WTC11 (cell line): ENCODE measurements around the gene ICAM1. TPM values are rescaled to one million over a fixed set of nuclear protein-coding genes. Genes with fewer than 3 reads are reported as not detected.

Experiments
- ATAC-seq: fragments of 200-7000 bp; cut with Tn5 transposase; 2 replicates; pipeline ENCODE4 v1.10.0; 2021; ENCODE audit warnings: mild to moderate bottlenecking, moderate library complexity
- Bru-seq: library from RNA; stranded (reverse); fragments of 400-500 nt; gene quantifications from one replicate; lab custom pipeline; 2021; lab: Mats Ljungman, UMichigan
- CTCF ChIA-PET: fragments of 300-600 bp; sonication (Branson Sonifier 250); formaldehyde crosslinking; loops from one replicate; lab custom pipeline; 2021; ENCODE audit warnings: antibody characterized with exemption; lab: Charles Lee
- POLR2A ChIA-PET: fragments of 350-600 bp; sonication (Branson Sonifier 250); formaldehyde crosslinking; loops from one replicate; lab custom pipeline; 2021; ENCODE audit warnings: antibody characterized with exemption; lab: Charles Lee
- DNase-seq: peaks from one replicate; pipeline ENCODE4 v3.0.0; 2021; ENCODE audit warnings: low spot score
- H3K27ac Mint-ChIP-seq: 2 replicates; pipeline ENCODE4 v1.8.0; 2021; ENCODE audit warnings: mixed read lengths
- H3K27me3 Mint-ChIP-seq: 2 replicates; pipeline ENCODE4 v1.8.0; 2021; ENCODE audit warnings: low read depth, mild to moderate bottlenecking, moderate library complexity, mixed read lengths
- H3K36me3 Mint-ChIP-seq: 2 replicates; pipeline ENCODE4 v1.8.0; 2021; ENCODE audit warnings: mixed read lengths
- H3K4me1 Mint-ChIP-seq: 2 replicates; pipeline ENCODE4 v1.8.0; 2022; ENCODE audit warnings: mixed read lengths
- H3K4me3 Mint-ChIP-seq: 2 replicates; pipeline ENCODE4 v1.8.0; 2021; ENCODE audit warnings: mild to moderate bottlenecking, moderate library complexity, mixed read lengths
- H3K9me3 Mint-ChIP-seq: 2 replicates; pipeline ENCODE4 v1.8.0; 2021; ENCODE audit warnings: mixed read lengths
- ATF2 ChIP-seq: sonication (generic); formaldehyde crosslinking; IDR thresholded peaks from 2 replicates; pipeline ENCODE4 v1.8.1; 2022; ENCODE audit warnings: low read depth, missing genetic modification reagents, borderline replicate concordance
- ATF3 ChIP-seq: sonication (generic); formaldehyde crosslinking; conservative IDR thresholded peaks from 2 replicates; pipeline ENCODE4 v1.8.1; 2022; ENCODE audit warnings: mild to moderate bottlenecking, missing genetic modification reagents
- CDX4 ChIP-seq: fragments of 250-450 bp; sonication (Bioruptor Pico); IDR thresholded peaks from 2 replicates; pipeline ENCODE4 v1.9.0; 2021; ENCODE audit warnings: moderate library complexity, mild to moderate bottlenecking, inconsistent platforms, borderline replicate concordance
- CREM ChIP-seq: sonication (generic); formaldehyde crosslinking; IDR thresholded peaks from 2 replicates; pipeline ENCODE4 v1.8.1; 2022; ENCODE audit warnings: mild to moderate bottlenecking, missing genetic modification reagents, moderate library complexity
- ESRRA ChIP-seq: sonication (generic); formaldehyde crosslinking; IDR thresholded peaks from 2 replicates; pipeline ENCODE4 v1.8.1; 2022; ENCODE audit warnings: mild to moderate bottlenecking, missing genetic modification reagents, borderline replicate concordance
- IRF1 ChIP-seq: sonication (generic); formaldehyde crosslinking; IDR thresholded peaks from 2 replicates; pipeline ENCODE4 v1.8.0; 2023; ENCODE audit warnings: missing genetic modification reagents
- MAX ChIP-seq: sonication (generic); formaldehyde crosslinking; IDR thresholded peaks from 2 replicates; pipeline ENCODE4 v1.8.0; 2022; ENCODE audit warnings: mild to moderate bottlenecking, missing genetic modification reagents
- PRDM15 ChIP-seq: sonication (generic); formaldehyde crosslinking; IDR thresholded peaks from 2 replicates; pipeline ENCODE4 v1.8.0; 2022; ENCODE audit warnings: missing genetic modification reagents
- ZNF138 ChIP-seq: sonication (generic); formaldehyde crosslinking; conservative IDR thresholded peaks from 2 replicates; pipeline ENCODE4 v1.8.1; 2022; ENCODE audit warnings: mild to moderate bottlenecking, moderate library complexity, missing genetic modification reagents
- ZNF232 ChIP-seq: sonication (generic); formaldehyde crosslinking; IDR thresholded peaks from 2 replicates; pipeline ENCODE4 v1.8.0; 2022; ENCODE audit warnings: mild to moderate bottlenecking, missing genetic modification reagents
- ZNF263 ChIP-seq: sonication (generic); formaldehyde crosslinking; IDR thresholded peaks from 2 replicates; pipeline ENCODE4 v1.8.1; 2022; ENCODE audit warnings: low read depth, mild to moderate bottlenecking, moderate library complexity, missing genetic modification reagents
- ZNF281 ChIP-seq: sonication (generic); formaldehyde crosslinking; IDR thresholded peaks from 2 replicates; pipeline ENCODE4 v1.8.0; 2023; ENCODE audit warnings: mild to moderate bottlenecking, missing genetic modification reagents
- ZNF317 ChIP-seq: sonication (generic); formaldehyde crosslinking; IDR thresholded peaks from 2 replicates; pipeline ENCODE4 v1.8.1; 2023; ENCODE audit warnings: low read depth, mild to moderate bottlenecking, moderate library complexity, missing genetic modification reagents, borderline replicate concordance
- ZNF416 ChIP-seq: fragments of 250-450 bp; sonication (Bioruptor Pico); IDR thresholded peaks from 2 replicates; pipeline ENCODE4 v1.9.0; 2021; ENCODE audit warnings: mild to moderate bottlenecking, inconsistent platforms
- ZNF425 ChIP-seq: fragments of 250-450 bp; sonication (Bioruptor Pico); conservative IDR thresholded peaks from 2 replicates; pipeline ENCODE4 v1.9.0; 2021; ENCODE audit warnings: mild to moderate bottlenecking
- ZNF512 ChIP-seq: sonication (generic); formaldehyde crosslinking; IDR thresholded peaks from 2 replicates; pipeline ENCODE4 v1.8.1; 2022; ENCODE audit warnings: missing genetic modification reagents, borderline replicate concordance
- ZNF671 ChIP-seq: fragments of 250-450 bp; sonication (Bioruptor Pico); IDR thresholded peaks from 2 replicates; pipeline ENCODE4 v1.8.0; 2021; ENCODE audit warnings: mild to moderate bottlenecking
- long read RNA-seq, 3 experiments: library from RNA in 1 of 3; library from capped mRNA in 1 of 3; library from polyadenylated mRNA in 1 of 3; unstranded in 2 of 3; stranded (forward) in 1 of 3; transcript quantifications; one replicate each; pipeline ENCODE4 v2.0.0, GENCODE V29; 2021
- total RNA-seq: library from RNA; stranded (reverse); gene quantifications from 3 replicates; pipeline ENCODE4 v1.2.3, GENCODE V29; 2021

The ICAM1 gene
- total RNA-seq (3.8 to 5.4 TPM (median 4.8 TPM) in 3 replicates), Bru-seq, nascent RNA (percentile 36 among the genes with signal in this experiment)
- long read RNA-seq, experiment 1, transcript ICAM1-201 (7 exons, 3,252 nt): major isoform, 23 of 26 reads
- long read RNA-seq, experiment 1, partial matches to known transcripts: 1 of 26 reads
- long read RNA-seq, experiment 1, other reads (novel, unspliced or antisense): 2 of 26 reads
- long read RNA-seq, experiment 2, partial matches to known transcripts: 3 of 5 reads
- long read RNA-seq, experiment 2, other reads (novel, unspliced or antisense): 0 of 5 reads
- long read RNA-seq, experiment 3, partial matches to known transcripts: 0 of 2 reads
- long read RNA-seq, experiment 3, other reads (novel, unspliced or antisense): 0 of 2 reads

- ChIA-PET POLR2A (interaction anchor here (0.5 to 2.5 kb wide), 10 partner anchors 12 to 118 kb away, joined by 3 to 12 read pairs (median 6); partner anchors contain the start of genes ICAM4, ICAM5, RAVER1 and TYK2), CTCF (interaction anchor here (0.6 to 6.1 kb wide), 32 partner anchors 9 to 588 kb away, joined by 3 to 180 read pairs (median 6); partner anchors contain the start of genes CDC37, DNM2, DNMT1 and FDX2)
- H3K4me3 Mint-ChIP-seq: peak within 1 kb of the TSS; percentile 68
- no peak for TF ChIP-seq PRDM15 (CRISPR knock-in tag)
- no peak for TF ChIP-seq ZNF232 (CRISPR knock-in tag)
- TF ChIP-seq ZNF671: no peak
- TF ChIP-seq ZNF281 (CRISPR knock-in tag): 0 out of 2 replicates have a peak, but pooled peaks have one; percentile 67
- no peak for TF ChIP-seq ATF3
- no peak for TF ChIP-seq ZNF416 (CRISPR knock-in tag)
- peak; percentile 94 for TF ChIP-seq MAX (CRISPR knock-in tag)
- 0 out of 2 replicates have a peak, but pooled peaks have one; percentile 24 for TF ChIP-seq IRF1
- no peak for TF ChIP-seq CDX4 (CRISPR knock-in tag)
- no peak for TF ChIP-seq ZNF425 (CRISPR knock-in tag)
- no peak for TF ChIP-seq ZNF317 (CRISPR knock-in tag)
- TF ChIP-seq CREM (CRISPR knock-in tag): no peak; the same call in 1 of the 2 replicates
- no peak for TF ChIP-seq ZNF512 (CRISPR knock-in tag)
- TF ChIP-seq ZNF138 (CRISPR knock-in tag): no peak
- TF ChIP-seq ESRRA (CRISPR knock-in tag): 0 out of 2 replicates have a peak, but pooled peaks have one; percentile 62
- TF ChIP-seq ZNF263 (CRISPR knock-in tag): no peak; the same call in 1 of the 2 replicates
- 0 out of 2 replicates have a peak, but pooled peaks have one; percentile 25 for TF ChIP-seq ATF2 (CRISPR knock-in tag)
Measured at GRCh38 chr19:10270616-10271394, at the start of gene ICAM1. Gene ICAM1 (plus strand): TSS chr19:10271120. CDS start chr19:10271160, 40 bp downstream.

More at GRCh38 chr19:10270616-10271394, at the start of gene ICAM1:
- peaks cover 49% of the 10 kb centered on the region for H3K27me3 Mint-ChIP-seq
- H3K9me3 Mint-ChIP-seq: no peaks in the 10 kb centered on the region
- H3K4me1 Mint-ChIP-seq: 0 out of 2 replicates have a peak, but pooled peaks cover 4% of the 10 kb centered on the region
- DNase-seq (peak; percentile 78), ATAC-seq (peak; percentile 72)
- no peaks in the 10 kb centered on the region for H3K36me3 Mint-ChIP-seq
- no peak within 1 kb of the TSS for H3K27ac Mint-ChIP-seq
